Skin epidermis (tissue), 12 donors: ENCODE data around the gene NPIPA3.
A peak's percentile ranks its signal among the peaks of the same experiment; 100 is the strongest.
"Not testable (repeated sequence)": the region's sequence is repeated elsewhere in the genome, so short reads cannot be mapped to it uniquely, and the experiment has no call there.

ENCODE experiments used
- H3K27ac ChIP-seq, 21 experiments: fragments of 200-600 bp; sonication (generic) in 11 of 21; one replicate each; pipeline ENCODE4 v1.5.0; 2020; ENCODE audit warnings: mild to moderate bottlenecking in 3 of 21, inconsistent platforms in 2 of 21, moderate library complexity in 2 of 21
- H3K4me3 ChIP-seq, 7 experiments: fragments of 200-600 bp; sonication (generic) in 2 of 7; one replicate each; pipeline ENCODE4 v1.5.0; 2020; ENCODE audit warnings: inconsistent platforms in 2 of 7, mild to moderate bottlenecking in 2 of 7, moderate library complexity in 1 of 7

The NPIPA3 gene

GRCh38 chr16:14703156-14704011 lies at the start of gene NPIPA3:
Gene NPIPA3 (plus strand): TSS chr16:14703411. CDS start chr16:14708944, 5,533 bp downstream.
- not testable (repeated sequence) for H3K27ac ChIP-seq, H3K4me3 ChIP-seq

- peak overlapping the region in 1 of 21 experiments; percentile 10 for H3K27ac ChIP-seq
- no peak overlapping the region for H3K4me3 ChIP-seq
Measured at GRCh38 chr16:14658063-14658462, 45.1 kb upstream of the NPIPA3 start.

GRCh38 chr16:14667347-14668266 lies 35.6 kb upstream of the NPIPA3 start:
- Histone ChIP-seq H3K4me3 (no peak overlapping the region), H3K27ac (no peak overlapping the region)

- no peak overlapping the region for H3K4me3 ChIP-seq
- H3K27ac ChIP-seq, result no peak overlapping the region
Measured at GRCh38 chr16:14668556-14669223, 34.5 kb upstream of the NPIPA3 start.

GRCh38 chr16:14669776-14670175 lies 33.4 kb upstream of the NPIPA3 start:
- H3K27ac ChIP-seq, result no peak overlapping the region
- no peak overlapping the region for H3K4me3 ChIP-seq

- no peak overlapping the region for H3K27ac ChIP-seq
Measured at GRCh38 chr16:14672403-14672971, 30.7 kb upstream of the NPIPA3 start.

GRCh38 chr16:14676633-14677032 lies 26.6 kb upstream of the NPIPA3 start:
- H3K27ac ChIP-seq, result no peak overlapping the region
- H3K4me3 ChIP-seq, result no peak overlapping the region

More at GRCh38 chr16:14672403-14672971, 30.7 kb upstream of the NPIPA3 start:
- no peak overlapping the region for H3K4me3 ChIP-seq

GRCh38 chr16:14677627-14678026 lies 25.6 kb upstream of the NPIPA3 start:
- Histone ChIP-seq H3K27ac (no peak overlapping the region), H3K4me3 (no peak overlapping the region)

- no peak overlapping the region for H3K4me3 ChIP-seq
Measured at GRCh38 chr16:14678748-14679497, 24.3 kb upstream of the NPIPA3 start.

GRCh38 chr16:14680396-14680795 lies 22.8 kb upstream of the NPIPA3 start:
- not testable (repeated sequence) for H3K4me3 ChIP-seq, H3K27ac ChIP-seq

More at GRCh38 chr16:14678748-14679497, 24.3 kb upstream of the NPIPA3 start:
- no peak overlapping the region for H3K27ac ChIP-seq

GRCh38 chr16:14681115-14681514 lies 22.1 kb upstream of the NPIPA3 start:
- no peak overlapping the region for H3K27ac ChIP-seq

GRCh38 chr16:14682121-14682520 lies 21.1 kb upstream of the NPIPA3 start:
- Histone ChIP-seq H3K4me3 (no peak overlapping the region), H3K27ac (no peak overlapping the region)

More at GRCh38 chr16:14681115-14681514, 22.1 kb upstream of the NPIPA3 start:
- H3K4me3 ChIP-seq, result no peak overlapping the region

GRCh38 chr16:14685870-14686793 lies 17.1 kb upstream of the NPIPA3 start:
- not testable (repeated sequence) for H3K27ac ChIP-seq, H3K4me3 ChIP-seq

- H3K4me3 ChIP-seq, H3K27ac ChIP-seq: not testable (repeated sequence)
Measured at GRCh38 chr16:14694129-14694528, 9.1 kb upstream of the NPIPA3 start, which contains the start of gene PLA2G10. Gene PLA2G10 (minus strand): TSS chr16:14694308. CDS start chr16:14694229, 79 bp downstream.

- H3K27ac ChIP-seq, H3K4me3 ChIP-seq: not testable (repeated sequence)
Measured at GRCh38 chr16:14701859-14702258, 1.4 kb upstream of the NPIPA3 start.

- not testable (repeated sequence) for H3K4me3 ChIP-seq, H3K27ac ChIP-seq
Measured at GRCh38 chr16:14702672-14703071, 539 bp upstream of the NPIPA3 start.

GRCh38 chr16:14733233-14733632 lies 30.0 kb downstream of the NPIPA3 start:
- not testable (repeated sequence) for H3K4me3 ChIP-seq, H3K27ac ChIP-seq
